Hepatocyte (in vitro differentiated cells): ENCODE measurements around the gene KCNQ1.

Experiments
- CTCF ChIP-seq: fragments of 200-600 bp; sonication (generic); IDR thresholded peaks from 2 replicates; pipeline ENCODE4 v1.5.1; 2016; ENCODE audit warnings: antibody characterized with exemption, mild to moderate bottlenecking; ENCODE audit not compliant: poor library complexity
- EZH2 ChIP-seq: fragments of 200-600 bp; sonication (generic); IDR thresholded peaks from 2 replicates; pipeline ENCODE4 v1.6.1; 2016; ENCODE audit warnings: antibody characterized with exemption, mild to moderate bottlenecking, borderline replicate concordance

GRCh38 chr11:2445746-2446551 lies 1.1 kb downstream of the KCNQ1 start:
- TF ChIP-seq CTCF (no peak), EZH2 (no peak)
